SK-N-SH treated with all-trans-retinoic acid at 6 μM for 48 hours (cell line): Measurements from ENCODE around the gene SLC12A2.

Source experiments
- ATAC-seq: fragments of 200-7000 bp; cut with Tn5 transposase; 3 replicates; pipeline ENCODE4 v1.9.1; 2020; ENCODE audit warnings: mild to moderate bottlenecking, moderate library complexity
- BACH2 ChIP-seq: fragments of 250-450 bp; sonication (Bioruptor Pico); IDR thresholded peaks from 2 replicates; pipeline ENCODE4 v1.9.0; 2021; ENCODE audit warnings: mild to moderate bottlenecking, borderline replicate concordance
- CREB5 ChIP-seq: fragments of 250-450 bp; sonication (Bioruptor Pico); IDR thresholded peaks from 2 replicates; pipeline ENCODE4 v1.5.1; 2020; ENCODE audit warnings: low read depth, mild to moderate bottlenecking, moderate library complexity
- CSDC2 ChIP-seq: fragments of 250-450 bp; sonication (Bioruptor Pico); IDR thresholded peaks from 2 replicates; pipeline ENCODE4 v1.5.0; 2020; ENCODE audit warnings: mild to moderate bottlenecking, moderate library complexity
- CSRNP3 ChIP-seq: fragments of 250-450 bp; sonication (Bioruptor Pico); IDR thresholded peaks from 2 replicates; pipeline ENCODE4 v1.5.1; 2021; ENCODE audit warnings: mild to moderate bottlenecking, moderate library complexity
- ESRRG ChIP-seq: fragments of 250-450 bp; sonication (Bioruptor Pico); IDR thresholded peaks from 2 replicates; pipeline ENCODE4 v1.6.1; 2021; ENCODE audit warnings: mild to moderate bottlenecking
- GLIS3 ChIP-seq: fragments of 250-450 bp; sonication (Bioruptor Pico); IDR thresholded peaks from 2 replicates; pipeline ENCODE4 v1.5.0; 2020; ENCODE audit warnings: mild to moderate bottlenecking, moderate library complexity
- ISL1 ChIP-seq: fragments of 250-450 bp; sonication (Bioruptor Pico); IDR thresholded peaks from 2 replicates; pipeline ENCODE4 v2.1.2; 2022; ENCODE audit warnings: mild to moderate bottlenecking, moderate library complexity
- OSR1 ChIP-seq: fragments of 250-450 bp; sonication (Bioruptor Pico); IDR thresholded peaks from 2 replicates; pipeline ENCODE4 v1.8.0; 2022; ENCODE audit warnings: moderate library complexity, mild to moderate bottlenecking, inconsistent platforms
- POU6F1 ChIP-seq: fragments of 250-450 bp; sonication (Bioruptor Pico); IDR thresholded peaks from 2 replicates; pipeline ENCODE4 v1.8.0; 2021; ENCODE audit warnings: low read depth, mild to moderate bottlenecking, moderate library complexity, borderline replicate concordance
- PPARA ChIP-seq: fragments of 250-450 bp; sonication (Bioruptor Pico); IDR thresholded peaks from 2 replicates; pipeline ENCODE4 v1.5.0; 2020; ENCODE audit warnings: mild to moderate bottlenecking, borderline replicate concordance
- RARB ChIP-seq: fragments of 250-450 bp; sonication (Bioruptor Pico); IDR thresholded peaks from 2 replicates; pipeline ENCODE4 v1.8.0; 2021; ENCODE audit warnings: mild to moderate bottlenecking, moderate library complexity
- SNAI2 ChIP-seq: fragments of 250-450 bp; sonication (Bioruptor Pico); IDR thresholded peaks from 2 replicates; pipeline ENCODE4 v1.5.0; 2020; ENCODE audit warnings: mild to moderate bottlenecking, moderate library complexity
- TCF4 ChIP-seq: fragments of 250-450 bp; sonication (Bioruptor Pico); IDR thresholded peaks from 2 replicates; pipeline ENCODE4 v1.8.0; 2021; ENCODE audit warnings: mild to moderate bottlenecking, moderate library complexity, borderline replicate concordance
- TSHZ2 ChIP-seq: fragments of 250-450 bp; sonication (Bioruptor Pico); IDR thresholded peaks from 2 replicates; pipeline ENCODE4 v1.5.0; 2020; ENCODE audit warnings: mild to moderate bottlenecking, moderate library complexity
- ZC3H10 ChIP-seq: fragments of 250-450 bp; sonication (Bioruptor Pico); IDR thresholded peaks from 2 replicates; pipeline ENCODE4 v1.5.1; 2021; ENCODE audit warnings: mild to moderate bottlenecking, moderate library complexity
- ZFP3 ChIP-seq: fragments of 250-450 bp; sonication (Bioruptor Pico); IDR thresholded peaks from 2 replicates; pipeline ENCODE4 v1.5.0; 2020; ENCODE audit warnings: mild to moderate bottlenecking, moderate library complexity
- ZFP30 ChIP-seq: fragments of 450-650 bp; formaldehyde crosslinking; IDR thresholded peaks from 2 replicates; pipeline ENCODE4 v1.5.0; 2022; ENCODE audit warnings: mild to moderate bottlenecking, moderate library complexity
- ZNF565 ChIP-seq: fragments of 450-650 bp; formaldehyde crosslinking; conservative IDR thresholded peaks from 2 replicates; pipeline ENCODE4 v1.5.0; 2020; ENCODE audit warnings: low read depth, mild to moderate bottlenecking, moderate library complexity
- ZNF70 ChIP-seq: fragments of 450-650 bp; formaldehyde crosslinking; IDR thresholded peaks from 2 replicates; pipeline ENCODE4 v1.5.0; 2020; ENCODE audit warnings: mild to moderate bottlenecking, moderate library complexity
- ZNF8 ChIP-seq: fragments of 450-650 bp; formaldehyde crosslinking; IDR thresholded peaks from 2 replicates; pipeline ENCODE4 v1.5.0; 2020; ENCODE audit warnings: mild to moderate bottlenecking, moderate library complexity

The SLC12A2 gene

GRCh38 chr5:128158342-128158741 lies 74.8 kb downstream of the SLC12A2 start:
- TF ChIP-seq POU6F1 (CRISPR knock-in tag) (no peak), RARB (CRISPR knock-in tag) (no peak), ZNF70 (CRISPR knock-in tag) (no peak), ZC3H10 (CRISPR knock-in tag) (no peak), BACH2 (no peak), ZFP3 (no peak), TCF4 (CRISPR knock-in tag) (no peak), ZFP30 (no peak)
- ATAC-seq, result no peak

- no peak for ATAC-seq
- TF ChIP-seq BACH2, result no peak
- TF ChIP-seq ZC3H10 (CRISPR knock-in tag), result no peak
- TF ChIP-seq CREB5, result no peak
- TF ChIP-seq CSRNP3, result no peak
- no peak for TF ChIP-seq RARB (CRISPR knock-in tag)
- TF ChIP-seq POU6F1 (CRISPR knock-in tag), result no peak
- no peak for TF ChIP-seq ZFP30
- no peak for TF ChIP-seq ISL1 (CRISPR knock-in tag)
- TF ChIP-seq GLIS3 (CRISPR knock-in tag), result no peak
- no peak for TF ChIP-seq ZNF70 (CRISPR knock-in tag)
Measured at GRCh38 chr5:128163991-128164390, 80.4 kb downstream of the SLC12A2 start.

GRCh38 chr5:128169401-128170017 lies 85.9 kb downstream of the SLC12A2 start:
- no peak for ATAC-seq
- TF ChIP-seq ZNF8 (CRISPR knock-in tag) (no peak), CREB5 (no peak), ZFP30 (no peak), ZNF70 (CRISPR knock-in tag) (no peak), GLIS3 (CRISPR knock-in tag) (no peak), TSHZ2 (CRISPR knock-in tag) (no peak), ZNF565 (CRISPR knock-in tag) (no peak), ESRRG (CRISPR knock-in tag) (no peak), POU6F1 (CRISPR knock-in tag) (no peak), OSR1 (CRISPR knock-in tag) (no peak), BACH2 (no peak), ZFP3 (no peak), PPARA (no peak), ISL1 (CRISPR knock-in tag) (no peak), RARB (CRISPR knock-in tag) (no peak), CSDC2 (no peak), SNAI2 (CRISPR knock-in tag) (no peak), ZC3H10 (CRISPR knock-in tag) (no peak), CSRNP3 (no peak)
- TF ChIP-seq, all 23 proteins: peak for 0
